Ishikawa (cell line): ENCODE data around the gene FKBP10.
A peak's percentile ranks its signal among the peaks of the same experiment; 100 is the strongest.

ENCODE experiments used
- CEBPB ChIP-seq: IDR thresholded peaks from 2 replicates; pipeline ENCODE4 v1.6.1; 2012
- CREB1 ChIP-seq: IDR thresholded peaks from 2 replicates; pipeline ENCODE4 v1.6.1; 2012; ENCODE audit warnings: low read depth
- EGR1 ChIP-seq: IDR thresholded peaks from 2 replicates; pipeline ENCODE4 v1.6.1; 2012
- EP300 ChIP-seq: IDR thresholded peaks from 2 replicates; pipeline ENCODE4 v1.6.1; 2012; ENCODE audit warnings: borderline replicate concordance
- FOXM1 ChIP-seq: IDR thresholded peaks from 2 replicates; pipeline ENCODE4 v1.6.1; 2012; ENCODE audit warnings: low read depth, borderline replicate concordance
- MAX ChIP-seq: IDR thresholded peaks from 2 replicates; pipeline ENCODE4 v1.6.1; 2012
- NFIC ChIP-seq: IDR thresholded peaks from 2 replicates; pipeline ENCODE4 v1.6.1; 2012
- RAD21 ChIP-seq: IDR thresholded peaks from 2 replicates; pipeline ENCODE4 v1.6.1; 2012; ENCODE audit warnings: low read depth
- REST ChIP-seq: IDR thresholded peaks from 2 replicates; pipeline ENCODE4 v1.6.1; 2012; ENCODE audit warnings: low read depth, mild to moderate bottlenecking
- TAF1 ChIP-seq: IDR thresholded peaks from 2 replicates; pipeline ENCODE4 v1.6.1; 2012; ENCODE audit warnings: low read depth, mild to moderate bottlenecking
- TCF12 ChIP-seq: IDR thresholded peaks from 2 replicates; pipeline ENCODE4 v1.6.1; 2012; ENCODE audit warnings: low read depth
- TEAD4 ChIP-seq: IDR thresholded peaks from 2 replicates; pipeline ENCODE4 v1.6.1; 2012
- YY1 ChIP-seq: IDR thresholded peaks from 2 replicates; pipeline ENCODE4 v1.6.1; 2012; ENCODE audit warnings: low read depth
- ZBTB7A ChIP-seq: IDR thresholded peaks from 2 replicates; pipeline ENCODE4 v1.6.1; 2012; ENCODE audit warnings: low read depth
- TF ChIP-seq, protein P1 (sequence below): IDR thresholded peaks from 2 replicates; pipeline ENCODE4 v1.6.1; 2012

Gene FKBP10

GRCh38 chr17:41799366-41799765 is 13.4 kb upstream of the FKBP10 start:
- TF ChIP-seq EGR1 (no peak), TAF1 (no peak), NFIC (no peak), RAD21 (no peak; the same call in 1 of the 2 replicates), TEAD4 (no peak), EP300 (no peak), FOXM1 (no peak), CREB1 (no peak), MAX (no peak), YY1 (no peak), TCF12 (no peak), ZBTB7A (no peak), REST (no peak), CEBPB (no peak)
- TF ChIP-seq, protein P1, sequence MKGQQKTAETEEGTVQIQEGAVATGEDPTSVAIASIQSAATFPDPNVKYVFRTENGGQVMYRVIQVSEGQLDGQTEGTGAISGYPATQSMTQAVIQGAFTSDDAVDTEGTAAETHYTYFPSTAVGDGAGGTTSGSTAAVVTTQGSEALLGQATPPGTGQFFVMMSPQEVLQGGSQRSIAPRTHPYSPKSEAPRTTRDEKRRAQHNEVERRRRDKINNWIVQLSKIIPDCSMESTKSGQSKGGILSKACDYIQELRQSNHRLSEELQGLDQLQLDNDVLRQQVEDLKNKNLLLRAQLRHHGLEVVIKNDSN = no peak

DNA sequence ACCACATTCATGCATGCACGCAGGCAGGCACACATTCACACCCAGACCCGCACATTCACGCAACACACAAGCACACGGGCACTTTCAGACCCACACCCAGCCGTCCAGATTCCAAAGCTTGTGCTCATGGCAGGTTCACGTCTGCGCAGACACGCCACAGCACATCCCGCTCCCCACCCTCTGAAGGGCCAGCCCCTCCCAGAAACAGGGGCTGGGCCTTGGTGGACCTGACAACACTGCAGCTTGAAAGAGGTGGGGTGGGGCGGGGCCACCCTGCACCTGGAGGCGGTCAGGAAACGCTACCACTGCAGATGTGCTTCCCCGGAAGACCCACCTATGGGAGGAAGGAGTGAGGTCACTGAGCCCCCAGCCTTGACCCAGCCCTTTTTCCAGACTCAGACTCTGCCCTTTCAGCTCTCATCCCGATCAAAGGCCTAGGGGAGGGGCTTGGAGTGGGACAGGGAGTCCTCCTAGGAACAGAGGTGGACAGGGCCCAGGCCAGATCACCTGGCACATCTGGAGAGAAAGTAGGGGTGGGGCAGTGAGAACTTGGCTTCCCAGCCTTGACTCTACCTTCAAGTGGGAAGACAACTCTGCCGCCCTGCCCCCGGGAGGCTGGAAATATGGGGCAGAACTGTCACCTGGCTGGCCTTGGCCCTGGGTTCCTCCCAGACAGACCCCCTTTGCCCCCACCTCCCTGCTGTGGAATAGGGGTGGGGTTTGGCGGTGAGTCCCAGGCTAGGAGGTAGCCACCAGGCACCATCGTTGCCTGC is 12.0 kb upstream of the FKBP10 start:
- TF ChIP-seq EP300 (no peak), EGR1 (no peak), TEAD4 (peak; percentile 73; the same call in 1 of the 2 replicates), RAD21 (peak; percentile 3; the same call in 1 of the 2 replicates), YY1 (no peak), MAX (peak; percentile 56), CREB1 (no peak), TCF12 (peak; percentile 67), FOXM1 (no peak), ZBTB7A (0 out of 2 replicates have a peak, but pooled peaks have one; percentile 37), NFIC (no peak; the same call in 1 of the 2 replicates), CEBPB (no peak), TAF1 (0 out of 2 replicates have a peak, but pooled peaks have one; percentile 31), REST (no peak)
- TF ChIP-seq, protein P1 = no peak

DNA sequence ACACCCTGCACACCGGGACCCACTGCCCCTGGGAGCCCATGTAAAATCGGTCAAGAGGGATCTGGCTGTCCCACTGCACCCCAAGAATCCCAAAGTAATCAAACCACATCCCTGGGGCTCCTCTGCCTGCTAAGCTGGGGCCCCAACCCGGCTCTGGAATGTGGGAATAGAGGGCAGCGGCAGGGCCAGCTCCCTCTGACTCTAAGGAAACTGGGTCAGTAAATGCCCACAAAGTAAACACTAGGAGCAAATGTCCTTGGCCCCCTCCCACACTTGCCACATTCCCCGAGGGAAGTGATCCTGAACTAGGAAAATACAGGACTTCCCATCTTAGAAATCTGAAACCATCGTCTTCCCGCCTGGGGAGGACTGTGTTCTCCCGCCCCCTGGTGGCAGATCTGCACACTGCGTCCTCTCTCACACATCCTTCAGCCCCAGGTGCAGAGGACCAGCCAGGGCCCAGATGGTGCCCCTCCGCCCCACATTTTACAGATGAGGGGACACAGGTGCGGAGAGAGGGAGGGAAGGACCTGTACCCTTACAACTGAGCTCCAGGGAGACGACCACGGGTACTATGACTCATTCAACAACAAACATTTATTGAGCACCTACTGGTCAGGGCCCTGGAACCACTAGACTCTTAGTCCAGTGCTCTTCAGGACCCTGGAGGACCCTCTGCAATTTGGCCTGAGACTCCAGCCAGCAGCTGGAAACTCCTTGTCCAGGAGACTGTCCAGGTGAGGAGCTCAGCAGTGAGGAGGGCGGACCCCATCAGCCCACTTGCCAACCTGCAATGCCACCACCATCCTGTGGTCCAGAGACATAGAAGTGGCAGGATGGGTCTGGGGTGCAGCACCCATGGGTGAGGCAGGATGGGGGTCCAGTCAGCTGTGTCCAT is 11.2 kb upstream of the FKBP10 start:
- TF ChIP-seq MAX (peak; percentile 64; the same call in 1 of the 2 replicates), NFIC (peak; percentile 34; the same call in 1 of the 2 replicates), CEBPB (no peak), CREB1 (no peak), REST (no peak), FOXM1 (peak; percentile 66; the same call in 1 of the 2 replicates), TCF12 (peak; percentile 91), ZBTB7A (no peak), YY1 (peak; percentile 49; the same call in 1 of the 2 replicates), TEAD4 (peak; percentile 98), RAD21 (peak; percentile 99), TAF1 (no peak), EP300 (peak; percentile 86), EGR1 (peak; percentile 74)
- TF ChIP-seq, protein P1 = no peak
